Activated naive CD4-positive, alpha-beta T cell treated with anti-CD3 and anti-CD28 coated beads, Interleukin-2, amount 10 ng/mL, durations not matched to agents 7 days and 5 days (primary cell): ENCODE data around the gene DLG2.

ENCODE experiments used
- CTCF ChIA-PET: fragments of 350-600 bp; sonication (Branson Sonifier 250); formaldehyde crosslinking; loops from one replicate; lab custom pipeline; 2021; ENCODE audit warnings: antibody characterized with exemption; lab: Charles Lee
- DNase-seq: peaks from one replicate; pipeline ENCODE4 v3.0.0-alpha.2; 2020
- H3K27ac Mint-ChIP-seq: one replicate; pipeline ENCODE4 v1.8.0; 2021; ENCODE audit warnings: mild to moderate bottlenecking, moderate library complexity, mixed read lengths
- H3K27me3 Mint-ChIP-seq: one replicate; pipeline ENCODE4 v1.8.0; 2021; ENCODE audit warnings: mild to moderate bottlenecking, mixed read lengths
- H3K36me3 Mint-ChIP-seq: one replicate; pipeline ENCODE4 v1.8.0; 2021; ENCODE audit warnings: mixed read lengths
- H3K4me1 Mint-ChIP-seq: one replicate; pipeline ENCODE4 v1.8.0; 2021; ENCODE audit warnings: mixed read lengths
- H3K4me3 Mint-ChIP-seq: one replicate; pipeline ENCODE4 v1.8.0; 2021; ENCODE audit warnings: mild to moderate bottlenecking, moderate library complexity, mixed read lengths
- H3K9me3 Mint-ChIP-seq: one replicate; pipeline ENCODE4 v1.8.0; 2021; ENCODE audit warnings: mixed read lengths

Gene DLG2

GRCh38 chr11:84273541-84273940 lies 1353.6 kb downstream of the DLG2 start:
- H3K27ac Mint-ChIP-seq, result no peak overlapping the region
- peaks cover 13% of the 10 kb centered on the region for H3K9me3 Mint-ChIP-seq
- DNase-seq, result no peak
- CTCF ChIA-PET, result no interaction called here
- H3K4me1 Mint-ChIP-seq, result no peaks in the 10 kb centered on the region
- no peak overlapping the region for H3K4me3 Mint-ChIP-seq
- no peaks in the 10 kb centered on the region for H3K36me3 Mint-ChIP-seq
- H3K27me3 Mint-ChIP-seq, result no peaks in the 10 kb centered on the region

- no peak for DNase-seq
- H3K27me3 Mint-ChIP-seq, result no peaks in the 10 kb centered on the region
- CTCF ChIA-PET, result no interaction called here
- H3K9me3 Mint-ChIP-seq, result peaks cover 5% of the 10 kb centered on the region
- no peak overlapping the region for H3K4me3 Mint-ChIP-seq
- no peaks in the 10 kb centered on the region for H3K36me3 Mint-ChIP-seq
- H3K27ac Mint-ChIP-seq, result no peak overlapping the region
- no peaks in the 10 kb centered on the region for H3K4me1 Mint-ChIP-seq
Observed at GRCh38 chr11:84270466-84270865, 1356.7 kb downstream of the DLG2 start.

- Mint-ChIP-seq H3K27ac (no peak overlapping the region), H3K27me3 (no peaks in the 10 kb centered on the region), H3K4me1 (no peaks in the 10 kb centered on the region), H3K4me3 (no peak overlapping the region), H3K9me3 (peaks cover 4% of the 10 kb centered on the region), H3K36me3 (no peaks in the 10 kb centered on the region)
- CTCF ChIA-PET, result no interaction called here
- no peak for DNase-seq
Observed at GRCh38 chr11:84264066-84264465, 1363.1 kb downstream of the DLG2 start.

- H3K27ac Mint-ChIP-seq, result no peak overlapping the region
- no peak for DNase-seq
- H3K4me3 Mint-ChIP-seq, result no peak overlapping the region
- H3K27me3 Mint-ChIP-seq, result no peaks in the 10 kb centered on the region
- no peaks in the 10 kb centered on the region for H3K36me3 Mint-ChIP-seq
- H3K9me3 Mint-ChIP-seq, result peaks cover 7% of the 10 kb centered on the region
- CTCF ChIA-PET, result no interaction called here
- no peaks in the 10 kb centered on the region for H3K4me1 Mint-ChIP-seq
Observed at GRCh38 chr11:84261707-84262106, 1365.4 kb downstream of the DLG2 start.

- no peak for DNase-seq
- no peaks in the 10 kb centered on the region for H3K4me1 Mint-ChIP-seq
- H3K27me3 Mint-ChIP-seq, result no peaks in the 10 kb centered on the region
- H3K36me3 Mint-ChIP-seq, result no peaks in the 10 kb centered on the region
- peaks cover 10% of the 10 kb centered on the region for H3K9me3 Mint-ChIP-seq
- H3K4me3 Mint-ChIP-seq, result no peak overlapping the region
- CTCF ChIA-PET, result no interaction called here
- no peak overlapping the region for H3K27ac Mint-ChIP-seq
Observed at GRCh38 chr11:84260862-84261261, 1366.3 kb downstream of the DLG2 start.

GRCh38 chr11:84256618-84257017 lies 1370.5 kb downstream of the DLG2 start:
- Mint-ChIP-seq H3K27me3 (no peaks in the 10 kb centered on the region), H3K4me3 (no peak overlapping the region), H3K27ac (no peak overlapping the region), H3K4me1 (no peaks in the 10 kb centered on the region), H3K9me3 (peaks cover 15% of the 10 kb centered on the region), H3K36me3 (no peaks in the 10 kb centered on the region)
- no peak for DNase-seq
- CTCF ChIA-PET, result no interaction called here

- Mint-ChIP-seq H3K9me3 (peaks cover 13% of the 10 kb centered on the region), H3K4me1 (no peaks in the 10 kb centered on the region), H3K27ac (no peak overlapping the region), H3K36me3 (no peaks in the 10 kb centered on the region), H3K4me3 (no peak overlapping the region), H3K27me3 (no peaks in the 10 kb centered on the region)
- CTCF ChIA-PET, result interaction anchor here (0.8 kb wide), 1 partner anchor 572 kb away, joined by 3 read pairs; no protein-coding TSS in a partner anchor
- no peak for DNase-seq
Observed at GRCh38 chr11:84255483-84255882, 1371.7 kb downstream of the DLG2 start.

GRCh38 chr11:84250834-84251613 lies 1376.1 kb downstream of the DLG2 start:
- no peak for DNase-seq
- no peaks in the 10 kb centered on the region for H3K4me1 Mint-ChIP-seq
- CTCF ChIA-PET, result no interaction called here
- H3K27ac Mint-ChIP-seq, result no peak overlapping the region
- no peak overlapping the region for H3K4me3 Mint-ChIP-seq
- peaks cover 7% of the 10 kb centered on the region for H3K9me3 Mint-ChIP-seq
- H3K27me3 Mint-ChIP-seq, result no peaks in the 10 kb centered on the region
- H3K36me3 Mint-ChIP-seq, result no peaks in the 10 kb centered on the region

GRCh38 chr11:84249344-84250135 lies 1377.6 kb downstream of the DLG2 start:
- H3K27ac Mint-ChIP-seq, result no peak overlapping the region
- CTCF ChIA-PET, result no interaction called here
- no peak for DNase-seq
- no peaks in the 10 kb centered on the region for H3K36me3 Mint-ChIP-seq
- peaks cover 2% of the 10 kb centered on the region for H3K9me3 Mint-ChIP-seq
- H3K4me3 Mint-ChIP-seq, result no peak overlapping the region
- no peaks in the 10 kb centered on the region for H3K4me1 Mint-ChIP-seq
- H3K27me3 Mint-ChIP-seq, result no peaks in the 10 kb centered on the region

- no peak for DNase-seq
- H3K4me3 Mint-ChIP-seq, result no peak overlapping the region
- no peaks in the 10 kb centered on the region for H3K27me3 Mint-ChIP-seq
- CTCF ChIA-PET, result no interaction called here
- no peaks in the 10 kb centered on the region for H3K4me1 Mint-ChIP-seq
- H3K9me3 Mint-ChIP-seq, result peaks cover 2% of the 10 kb centered on the region
- no peaks in the 10 kb centered on the region for H3K36me3 Mint-ChIP-seq
- no peak overlapping the region for H3K27ac Mint-ChIP-seq
Observed at GRCh38 chr11:84247926-84248325, 1379.2 kb downstream of the DLG2 start.

- Mint-ChIP-seq H3K4me1 (no peaks in the 10 kb centered on the region), H3K4me3 (no peak overlapping the region), H3K9me3 (peaks cover 2% of the 10 kb centered on the region), H3K27me3 (no peaks in the 10 kb centered on the region), H3K36me3 (no peaks in the 10 kb centered on the region), H3K27ac (no peak overlapping the region)
- no peak for DNase-seq
- CTCF ChIA-PET, result no interaction called here
Observed at GRCh38 chr11:84247129-84247528, 1380.0 kb downstream of the DLG2 start.

- CTCF ChIA-PET, result no interaction called here
- H3K4me3 Mint-ChIP-seq, result no peak overlapping the region
- no peaks in the 10 kb centered on the region for H3K4me1 Mint-ChIP-seq
- no peak overlapping the region for H3K27ac Mint-ChIP-seq
- H3K27me3 Mint-ChIP-seq, result no peaks in the 10 kb centered on the region
- H3K9me3 Mint-ChIP-seq, result peaks cover 2% of the 10 kb centered on the region
- H3K36me3 Mint-ChIP-seq, result no peaks in the 10 kb centered on the region
- DNase-seq, result no peak
Observed at GRCh38 chr11:84243629-84244263, 1383.4 kb downstream of the DLG2 start.

- CTCF ChIA-PET, result no interaction called here
- H3K36me3 Mint-ChIP-seq, result no peaks in the 10 kb centered on the region
- no peak overlapping the region for H3K4me3 Mint-ChIP-seq
- no peak overlapping the region for H3K27ac Mint-ChIP-seq
- H3K4me1 Mint-ChIP-seq, result no peaks in the 10 kb centered on the region
- H3K9me3 Mint-ChIP-seq, result peaks cover 5% of the 10 kb centered on the region
- no peak for DNase-seq
- H3K27me3 Mint-ChIP-seq, result no peaks in the 10 kb centered on the region
Observed at GRCh38 chr11:84241343-84242131, 1385.6 kb downstream of the DLG2 start.

GRCh38 chr11:84240847-84241246 lies 1386.3 kb downstream of the DLG2 start:
- no peaks in the 10 kb centered on the region for H3K4me1 Mint-ChIP-seq
- no peak for DNase-seq
- CTCF ChIA-PET, result no interaction called here
- H3K27me3 Mint-ChIP-seq, result no peaks in the 10 kb centered on the region
- peaks cover 5% of the 10 kb centered on the region for H3K9me3 Mint-ChIP-seq
- H3K4me3 Mint-ChIP-seq, result no peak overlapping the region
- no peak overlapping the region for H3K27ac Mint-ChIP-seq
- H3K36me3 Mint-ChIP-seq, result no peaks in the 10 kb centered on the region
